Keratinocyte (primary cell): Measurements from ENCODE around the gene VPS26A. TPM values are rescaled to one million over a fixed set of nuclear protein-coding genes. Genes with fewer than 3 reads are reported as not detected.

ENCODE experiments used
- DNase-seq: peaks from one replicate; pipeline ENCODE4 v3.0.0-alpha.2; 2011; ENCODE audit warnings: low read depth, missing footprints, low spot score
- FAIRE-seq: peaks from 2 replicates; lab custom pipeline; 2011; peaks lifted over from hg19 to GRCh38; lab: Jason Lieb, UNC
- H2AFZ ChIP-seq: 2 replicates; pipeline ENCODE4 v1.6.0; 2012; ENCODE audit warnings: low read length, control low read depth, inconsistent platforms; ENCODE audit not compliant: control insufficient read depth
- H3K27ac ChIP-seq: 2 replicates; pipeline ENCODE4 v1.5.1; 2011; ENCODE audit warnings: low read length; ENCODE audit not compliant: control insufficient read depth, insufficient read depth
- H3K27me3 ChIP-seq: 3 replicates; pipeline ENCODE4 v1.6.0; 2011; ENCODE audit warnings: low read length; ENCODE audit not compliant: control insufficient read depth, insufficient read depth; ENCODE audit errors: extremely low read depth
- H3K36me3 ChIP-seq, 2 experiments: 2 replicates in 1 of 2; 3 replicates in 1 of 2; pipeline ENCODE4 v1.5.1; 2011; ENCODE audit warnings: low read length in 2 of 2, mild to moderate bottlenecking in 1 of 2; ENCODE audit not compliant: control insufficient read depth in 2 of 2, insufficient read depth in 2 of 2; ENCODE audit errors: extremely low read depth in 1 of 2
- H3K4me1 ChIP-seq: 3 replicates; pipeline ENCODE4 v1.5.1; 2011; ENCODE audit warnings: low read length; ENCODE audit not compliant: control insufficient read depth, insufficient read depth; ENCODE audit errors: extremely low read depth
- H3K4me2 ChIP-seq: 3 replicates; pipeline ENCODE4 v1.6.0; 2011; ENCODE audit warnings: low read depth, low read length; ENCODE audit not compliant: control insufficient read depth, insufficient read depth; ENCODE audit errors: extremely low read depth
- H3K4me3 ChIP-seq, 3 experiments: fragments of 200-600 bp in 1 of 3; sonication (generic) in 1 of 3; 2 replicates in 2 of 3; 3 replicates in 1 of 3; pipeline ENCODE4 v1.5.1; 2011 to 2016; ENCODE audit warnings: low read length in 3 of 3, mild to moderate bottlenecking in 3 of 3, control low read depth in 2 of 3, inconsistent platforms in 1 of 3, low read depth in 1 of 3, mixed read lengths in 1 of 3, mixed run types in 1 of 3, moderate library complexity in 1 of 3; ENCODE audit not compliant: control insufficient read depth in 2 of 3, insufficient read depth in 2 of 3; ENCODE audit errors: extremely low read depth in 1 of 3
- H3K79me2 ChIP-seq: 2 replicates; pipeline ENCODE4 v1.6.0; 2012; ENCODE audit warnings: low read length; ENCODE audit not compliant: control insufficient read depth, insufficient read depth
- H3K9ac ChIP-seq: 3 replicates; pipeline ENCODE4 v1.6.0; 2011; ENCODE audit warnings: low read length; ENCODE audit not compliant: control insufficient read depth, insufficient read depth; ENCODE audit errors: extremely low read depth
- H3K9me1 ChIP-seq: 3 replicates; pipeline ENCODE4 v1.6.0; 2011; ENCODE audit warnings: low read length; ENCODE audit not compliant: control insufficient read depth, insufficient read depth; ENCODE audit errors: extremely low read depth
- H3K9me3 ChIP-seq: 2 replicates; pipeline ENCODE4 v1.5.1; 2012; ENCODE audit warnings: low read depth, low read length; ENCODE audit not compliant: control insufficient read depth
- H4K20me1 ChIP-seq: 3 replicates; pipeline ENCODE4 v1.6.0; 2011; ENCODE audit warnings: low read length; ENCODE audit not compliant: control insufficient read depth, insufficient read depth; ENCODE audit errors: extremely low read depth
- CTCF ChIP-seq, 3 experiments: IDR thresholded peaks in 1 of 3; conservative IDR thresholded peaks in 1 of 3; optimal IDR thresholded peaks in 1 of 3; 2 replicates in 2 of 3; 3 replicates in 1 of 3; pipeline versions ENCODE3 to v1.5.1; 2011; ENCODE audit warnings: low read length in 3 of 3, mild to moderate bottlenecking in 3 of 3, moderate library complexity in 2 of 3, control low read depth in 1 of 3, inconsistent platforms in 1 of 3; ENCODE audit not compliant: insufficient read depth in 2 of 3; ENCODE audit errors: extremely low read depth in 1 of 3
- EZH2 ChIP-seq: IDR thresholded peaks from one replicate; pipeline ENCODE4 v1.6.1; 2012; ENCODE audit warnings: inconsistent platforms, mild to moderate bottlenecking, low read length, moderate library complexity
- dilution Hi-C: fragments of 300-500 bp; cut with MboI; formaldehyde crosslinking; loops from one replicate; pipeline ENCODE4 v1.7.0; 2020; ENCODE audit warnings: low sequenced_read_pairs; ENCODE audit not compliant: extremely low pct_ligation_motif_present
- polyA plus RNA-seq, 5 experiments: library from polyadenylated mRNA; depleted of rRNA in 3 of 5; stranded (reverse) in 3 of 5; stranded (forward) in 1 of 5; unstranded in 1 of 5; fragments of >200 nt; gene quantifications; 1 replicate in 1 of 5; 2 replicates in 3 of 5; 3 replicates in 1 of 5; pipeline versions ENCODE4 v1.2.1 to v1.2.3, GENCODE V29; 2011 to 2012; ENCODE audit warnings: missing spikeins in 2 of 5, low read depth in 1 of 5, low replicate concordance in 1 of 5

VPS26A gene
- polyA plus RNA-seq, 1 donor (not counting 4 experiments of a cell fraction or from before 2014, with no cell fraction given): 64.3 TPM

- Histone ChIP-seq H3K9me1 (no peaks in the 10 kb centered on the region), H4K20me1 (no peaks in the 10 kb centered on the region), H3K4me2 (no peak overlapping the region), H3K27ac (no peak overlapping the region), H3K27me3 (no peaks in the 10 kb centered on the region), H3K9ac (no peak overlapping the region), H3K4me1 (no peaks in the 10 kb centered on the region), H3K4me3 (no peak overlapping the region), H3K9me3 (no peaks in the 10 kb centered on the region), H3K79me2 (no peaks in the 10 kb centered on the region), H3K36me3 (no peaks in the 10 kb centered on the region), H2AFZ (no peak overlapping the region)
- FAIRE-seq (no peak), DNase-seq (no peak)
- no peak for TF ChIP-seq EZH2
- no peak for TF ChIP-seq CTCF (optimal IDR thresholded peaks at IDR 0.05 in 1 of 3, IDR thresholded peaks at IDR 0.05 in 1 of 3, conservative IDR thresholded peaks at IDR 0.05 in 1 of 3; ENCODE audit: extremely low read depth in 1 of 3, insufficient read depth in 2 of 3, low read length in 3 of 3)
- dilution Hi-C loops: no loop called here
Observed at GRCh38 chr10:69107699-69108098, 16.3 kb upstream of the VPS26A start.

GRCh38 chr10:69119896-69120295 lies 4.1 kb upstream of the VPS26A start:
- dilution Hi-C loops: no loop called here
- no peaks in the 10 kb centered on the region for H3K9me3 ChIP-seq

More at GRCh38 chr10:69119896-69120295, 4.1 kb upstream of the VPS26A start:
- no peak overlapping the region for H3K27ac ChIP-seq
- H3K27me3 ChIP-seq: no peaks in the 10 kb centered on the region
- H2AFZ ChIP-seq: no peak overlapping the region
- DNase-seq (no peak), FAIRE-seq (no peak)
- H3K36me3 ChIP-seq: no peaks in the 10 kb centered on the region
- H3K9ac ChIP-seq: no peak overlapping the region
- H4K20me1 ChIP-seq: no peaks in the 10 kb centered on the region
- peaks cover 7% of the 10 kb centered on the region for H3K79me2 ChIP-seq
- peaks cover 4% of the 10 kb centered on the region for H3K4me1 ChIP-seq
- no peak overlapping the region for H3K4me2 ChIP-seq
- H3K4me3 ChIP-seq: no peak overlapping the region
- no peak for TF ChIP-seq CTCF (optimal IDR thresholded peaks at IDR 0.05 in 1 of 3, IDR thresholded peaks at IDR 0.05 in 1 of 3, conservative IDR thresholded peaks at IDR 0.05 in 1 of 3; ENCODE audit: extremely low read depth in 1 of 3, insufficient read depth in 2 of 3, low read length in 3 of 3)
- no peak for TF ChIP-seq EZH2
- H3K9me1 ChIP-seq: no peaks in the 10 kb centered on the region
